Umbilical cord (tissue), 2 donors: ENCODE measurements around the gene DPM1. TPM values are rescaled to one million over a fixed set of nuclear protein-coding genes. Genes with fewer than 3 reads are reported as not detected.

ENCODE experiments used
- DNase-seq: peaks from one replicate; pipeline ENCODE4 v3.0.0-alpha.2; 2015; ENCODE audit warnings: low spot score
- total RNA-seq: library from RNA; depleted of rRNA; stranded (reverse); fragments of >200 nt; gene quantifications from one replicate; pipeline ENCODE4 v1.2.3, GENCODE V29; 2014; ENCODE audit warnings: low replicate concordance; ENCODE audit not compliant: insufficient read depth

Gene DPM1
- total RNA-seq, 1 donor from 2014 or later: 98.7 TPM

DNA sequence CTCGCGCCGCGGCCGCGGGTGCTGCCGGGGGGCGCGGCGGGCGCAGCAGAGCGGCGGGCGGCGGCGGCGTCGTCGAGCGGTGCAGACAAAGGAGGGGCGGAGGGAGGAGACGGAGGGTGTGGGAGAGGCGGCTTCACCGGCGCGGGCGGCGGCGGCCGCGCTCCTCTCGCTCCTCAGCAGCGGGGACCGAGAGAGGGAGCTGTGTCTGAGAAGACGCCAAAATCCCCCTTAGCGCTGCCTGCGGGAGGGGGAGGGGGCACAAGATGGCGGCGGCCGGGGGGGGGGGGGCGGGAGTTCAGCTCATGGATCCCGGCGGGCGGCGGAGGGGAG is 27.4 kb downstream of the DPM1 start:
- no peak for DNase-seq

GRCh38 chr20:50930139-50930975 is 28.0 kb downstream of the DPM1 start:
- no peak for DNase-seq

GRCh38 chr20:50929299-50930138 is 28.8 kb downstream of the DPM1 start:
- peak; percentile 93 for DNase-seq

DNA sequence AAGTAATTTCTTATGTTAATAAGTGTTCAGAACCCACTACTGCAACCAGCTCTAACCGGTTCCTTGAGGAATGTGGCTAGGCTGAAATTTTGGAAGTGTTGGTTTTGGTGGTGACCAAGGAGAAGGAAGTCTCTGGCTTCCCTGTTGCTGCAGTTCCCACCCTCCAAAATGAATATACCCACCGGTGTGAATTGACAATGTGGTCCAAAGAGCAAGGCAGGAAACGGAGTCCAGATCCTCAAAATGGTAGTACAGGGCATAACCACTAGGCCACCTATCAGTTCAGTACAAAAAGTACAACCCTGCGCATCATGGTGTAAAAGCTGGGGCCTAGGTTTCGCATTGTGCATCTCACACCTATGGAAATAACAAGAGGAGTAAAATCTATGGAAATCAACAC is 29.9 kb downstream of the DPM1 start:
- DNase-seq: no peak

- DNase-seq: no peak
These were observed 31.8 kb downstream of the DPM1 start for GRCh38 chr20:50926530-50926929.

- no peak for DNase-seq
These were observed 33.9 kb downstream of the DPM1 start for GRCh38 chr20:50924261-50924920.

DNA sequence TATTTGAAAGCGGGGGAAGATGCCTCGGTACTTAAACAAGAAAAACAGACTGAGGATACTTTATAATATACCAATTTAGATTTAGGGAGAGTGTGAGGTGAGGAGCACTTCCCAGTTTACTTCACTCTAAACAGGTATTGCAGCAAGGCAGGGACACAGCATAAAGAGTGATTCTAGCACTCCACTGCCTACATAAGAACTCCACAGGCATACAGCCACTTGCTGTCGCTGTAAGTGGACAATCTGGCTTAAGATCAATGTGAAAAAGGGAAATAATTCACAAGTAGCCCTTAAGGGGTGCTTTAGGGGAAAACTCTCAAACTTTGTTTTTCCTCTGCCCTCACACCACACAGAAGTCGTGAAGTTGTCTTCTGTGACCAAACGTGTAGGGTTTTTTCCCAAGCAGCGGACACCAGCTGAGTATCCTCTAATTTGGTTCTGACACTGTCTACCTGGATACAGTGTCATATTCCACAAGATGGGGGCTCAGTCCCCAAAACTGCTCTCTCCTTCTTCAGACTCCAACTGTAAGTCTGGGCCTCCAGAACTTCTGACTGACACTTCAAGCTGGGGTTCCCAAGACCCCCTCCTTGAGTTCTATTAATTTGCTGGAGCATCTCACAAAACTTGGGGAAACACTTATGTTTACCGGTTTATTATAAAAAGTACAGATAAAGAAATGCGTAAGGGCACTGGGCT is 36.4 kb downstream of the DPM1 start:
- DNase-seq: no peak

- DNase-seq: no peak
These were observed 37.3 kb downstream of the DPM1 start for GRCh38 chr20:50920997-50921396.

- no peak for DNase-seq
These were observed 38.8 kb downstream of the DPM1 start for GRCh38 chr20:50919567-50919966.

DNA sequence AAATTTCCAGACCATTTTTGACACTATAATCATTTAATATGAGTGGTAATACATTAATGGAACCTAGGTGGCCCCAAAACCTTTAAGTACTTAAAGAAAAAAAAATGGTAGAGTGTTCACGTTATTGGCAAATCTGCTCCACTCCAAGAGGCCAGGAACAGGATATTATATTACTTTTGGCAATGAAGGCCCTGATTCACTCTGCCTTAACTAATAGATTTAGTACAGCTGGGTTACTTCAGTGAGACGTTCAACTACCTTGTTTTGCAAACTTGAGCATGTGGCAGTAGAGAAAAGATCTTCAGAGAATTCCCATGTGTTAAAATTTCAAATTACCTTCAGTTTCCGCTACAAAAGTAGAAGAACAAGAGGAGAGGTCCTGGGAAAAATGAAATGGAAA is 39.9 kb downstream of the DPM1 start:
- no peak for DNase-seq

- no peak for DNase-seq
These were observed 41.4 kb downstream of the DPM1 start for GRCh38 chr20:50916934-50917333.

GRCh38 chr20:50916257-50916656 is 42.1 kb downstream of the DPM1 start:
- peak; percentile 60 for DNase-seq

- DNase-seq: peak; percentile 71
These were observed 42.9 kb downstream of the DPM1 start for GRCh38 chr20:50915424-50915823.

DNA sequence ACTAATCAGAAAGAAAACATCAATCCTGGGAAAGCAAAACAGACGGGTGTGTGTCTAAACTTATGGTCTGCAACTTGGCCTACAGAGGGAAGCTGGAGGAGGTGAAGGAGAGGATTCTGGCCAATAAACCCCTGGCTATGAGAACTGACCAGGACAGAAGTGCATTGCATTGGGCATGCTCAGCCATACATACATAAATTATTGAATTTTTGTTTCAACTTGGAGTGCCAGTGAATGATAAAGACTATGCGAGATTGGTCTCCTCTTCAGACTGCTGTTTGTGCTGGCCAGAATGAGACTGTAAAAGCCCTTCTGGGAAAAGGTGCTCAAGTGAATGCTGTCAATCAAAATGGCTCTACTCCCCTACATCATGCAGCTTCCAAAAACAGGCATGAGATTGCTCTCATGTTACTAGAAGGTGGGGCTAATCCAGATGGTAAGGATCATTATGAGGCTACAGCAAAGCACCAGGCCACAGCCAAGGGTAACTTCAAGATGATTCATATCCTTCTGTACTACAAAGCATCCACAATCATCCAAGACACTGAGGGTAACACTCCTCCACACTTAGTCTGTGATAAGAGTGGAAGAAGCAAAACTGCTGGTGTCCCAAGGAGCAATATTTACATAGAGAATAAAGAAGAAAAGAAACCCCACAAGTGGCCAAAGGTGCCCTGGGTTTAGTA is 44.5 kb downstream of the DPM1 start:
- DNase-seq: peak; percentile 34

DNA sequence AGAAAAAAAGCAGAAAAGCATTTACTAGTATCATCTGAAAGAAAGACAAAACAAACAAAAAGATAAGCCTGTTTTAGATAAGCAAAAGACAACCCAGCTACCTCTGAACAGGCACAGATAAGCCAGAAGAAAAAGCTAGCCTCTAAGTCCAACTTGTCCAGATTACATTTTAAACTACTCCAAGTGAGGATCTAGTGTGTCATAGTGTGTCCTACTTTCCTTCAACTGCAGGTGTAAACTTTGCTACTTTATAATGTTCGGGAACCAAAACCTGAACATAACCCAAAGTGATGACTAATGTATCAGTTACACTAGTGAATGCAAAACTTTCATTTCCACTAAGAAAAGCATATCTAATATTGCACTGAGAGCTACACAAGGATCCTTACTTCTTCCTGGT is 46.6 kb downstream of the DPM1 start:
- DNase-seq: no peak

DNA sequence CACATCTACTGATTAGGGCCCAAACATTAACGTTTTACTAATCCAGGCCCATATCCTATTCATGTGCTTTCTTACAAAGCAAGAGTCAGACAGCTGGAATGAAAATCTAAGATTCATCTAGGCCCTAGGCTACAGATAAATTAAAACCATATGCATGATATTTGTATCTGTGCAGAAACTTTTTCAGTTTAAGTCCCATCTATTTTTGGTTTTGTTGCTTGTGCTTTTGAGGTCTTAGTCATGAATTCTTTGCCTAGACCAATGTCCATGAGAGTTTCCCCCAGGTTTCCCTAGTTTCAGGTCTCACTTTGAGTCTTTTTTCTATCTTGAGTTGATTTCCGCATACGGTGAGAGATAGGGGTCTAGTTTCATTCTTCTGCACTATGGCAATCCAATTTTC is 47.3 kb downstream of the DPM1 start:
- peak; percentile 65 for DNase-seq

DNA sequence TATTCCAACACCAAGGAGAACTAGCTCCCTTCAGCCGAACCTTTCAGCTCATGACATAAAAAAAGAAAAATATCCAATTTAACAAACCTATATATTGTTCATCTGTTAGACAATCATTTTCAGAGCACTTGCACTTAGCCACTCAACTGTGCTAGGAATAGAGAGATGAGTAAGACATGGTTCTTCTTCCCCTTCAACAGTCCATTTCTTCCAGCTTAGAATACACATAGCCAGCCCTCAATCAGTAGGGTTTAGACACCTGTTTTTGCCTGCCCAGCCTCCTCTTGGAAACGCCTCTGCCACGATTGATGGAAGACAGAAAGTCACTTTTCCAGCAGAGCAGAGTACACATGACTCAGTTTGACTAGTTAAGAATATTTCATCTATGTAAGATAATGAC is 48.9 kb downstream of the DPM1 start:
- DNase-seq: no peak

DNA sequence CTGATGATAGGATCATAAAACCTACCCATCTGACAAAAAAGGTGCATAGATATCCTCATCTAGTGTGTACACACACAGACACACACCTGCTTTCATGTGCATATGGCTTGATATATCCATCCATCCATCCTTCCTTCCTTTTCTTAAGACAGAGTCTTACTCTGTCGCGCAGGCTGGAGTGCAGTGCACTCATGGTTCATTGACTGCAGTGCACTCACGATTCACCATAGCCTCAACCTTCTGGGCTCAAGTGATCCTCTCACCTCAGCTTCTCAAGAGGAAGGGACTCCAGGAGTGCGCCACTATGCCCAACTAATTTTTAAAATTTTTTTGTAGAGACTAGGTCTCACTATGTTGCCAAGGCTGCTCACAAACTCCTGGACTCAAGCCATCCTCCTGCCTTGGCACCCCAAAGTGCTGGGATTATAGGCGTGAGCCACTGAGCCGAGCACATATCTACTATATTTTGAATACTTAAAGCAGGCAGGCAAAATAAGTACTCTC is 54.2 kb downstream of the DPM1 start:
- DNase-seq: no peak

DNA sequence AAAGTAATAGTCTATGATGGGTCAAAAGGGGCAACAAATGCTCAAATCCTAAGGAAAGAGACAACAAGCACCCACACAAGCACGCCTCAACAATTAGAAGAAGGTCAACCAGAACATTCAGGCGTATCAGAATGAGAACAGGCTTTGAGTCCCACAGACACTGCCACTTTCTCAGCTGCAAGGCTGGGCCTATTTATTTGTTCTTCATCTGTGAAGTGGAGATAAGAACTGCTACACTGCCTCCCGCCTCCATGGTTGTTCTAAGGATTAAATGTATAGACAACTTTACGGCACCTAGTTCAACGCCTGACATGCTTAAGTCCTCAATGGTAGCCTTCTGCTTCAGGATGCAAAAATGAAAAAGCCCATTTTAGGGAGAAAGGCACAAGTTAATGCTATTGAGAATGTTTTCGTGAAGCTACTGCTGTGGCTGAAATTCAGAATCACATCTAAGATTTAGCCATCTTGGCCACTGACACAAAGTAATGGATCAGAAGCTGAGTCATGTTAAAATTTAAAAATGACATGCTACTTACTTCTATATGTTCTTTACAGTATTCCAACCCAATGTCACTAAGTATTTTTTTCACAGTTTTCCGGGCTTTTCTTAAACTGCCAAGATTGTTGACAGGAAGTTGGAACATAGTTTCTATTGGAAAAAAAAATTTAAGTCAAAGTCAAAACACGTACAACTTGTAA is 54.8 kb downstream of the DPM1 start:
- DNase-seq: no peak

GRCh38 chr20:50901301-50901700 is 57.0 kb downstream of the DPM1 start:
- no peak for DNase-seq
